SK-N-SH (cell line): ENCODE results near the gene PTDSS2. TPM values are rescaled to one million over a fixed set of nuclear protein-coding genes. Genes with fewer than 3 reads are reported as not detected.

Experiments used
- polyA plus RNA-seq, 3 experiments: library from polyadenylated mRNA; depleted of rRNA; stranded (reverse); fragments of >200 nt; gene quantifications; 2 replicates each; pipeline ENCODE4 v1.2.3, GENCODE V29; 2012
- small RNA-seq, 7 experiments: library from RNA; depleted of rRNA; stranded (forward); fragments of <200 nt; gene quantifications; one replicate each; pipeline ENCODE3, GENCODE V24; 2012

The PTDSS2 gene
- polyA plus RNA-seq, 1 of the 3 experiments (the other 2 are of a cell fraction): 28.6 TPM

Small RNA genes within 50 kb of the gene (small RNA-seq; reads per million reads assigned to genes)
- 0 reads per million in 7 experiments for gene RN7SL838P

Other genes starting within 250 kb of the PTDSS2 start
- gene BET1L, start 242.9 kb upstream of the PTDSS2 start, polyA plus RNA-seq (2012; rRNA removed): 56.9 and 67.5 TPM in 2 replicates
- gene RIC8A, start 242.6 kb upstream of the PTDSS2 start, polyA plus RNA-seq (2012; rRNA removed): 115 and 127 TPM in 2 replicates
- 34.4 and 40.1 TPM in 2 replicates for gene SIRT3, start 213.9 kb upstream of the PTDSS2 start, polyA plus RNA-seq (2012; rRNA removed)
- 196 and 227 TPM in 2 replicates for gene PSMD13, start 213.3 kb upstream of the PTDSS2 start, polyA plus RNA-seq (2012; rRNA removed)
- gene NLRP6, start 171.9 kb upstream of the PTDSS2 start, polyA plus RNA-seq (2012; rRNA removed): not detected in 2 replicates
- 19.9 and 26.5 TPM in 2 replicates for gene PGGHG, start 161.2 kb upstream of the PTDSS2 start, polyA plus RNA-seq (2012; rRNA removed)
- not detected in 2 replicates for gene IFITM5, start 150.8 kb upstream of the PTDSS2 start, polyA plus RNA-seq (2012; rRNA removed)
- gene IFITM2, start 142.5 kb upstream of the PTDSS2 start, polyA plus RNA-seq (2012; rRNA removed): 398 and 518 TPM in 2 replicates
- gene IFITM1, start 136.2 kb upstream of the PTDSS2 start, polyA plus RNA-seq (2012; rRNA removed): 15.3 and 19.4 TPM in 2 replicates
- 229 and 326 TPM in 2 replicates for gene IFITM3, start 129.4 kb upstream of the PTDSS2 start, polyA plus RNA-seq (2012; rRNA removed)
- gene B4GALNT4, start 80.8 kb upstream of the PTDSS2 start, polyA plus RNA-seq (2012; rRNA removed): 58.6 and 66.7 TPM in 2 replicates
- 1.4 and 2.4 TPM in 2 replicates for gene PKP3, start 56.1 kb upstream of the PTDSS2 start, polyA plus RNA-seq (2012; rRNA removed)
- 22.4 and 32.5 TPM in 2 replicates for gene SIGIRR, start 35.3 kb upstream of the PTDSS2 start, polyA plus RNA-seq (2012; rRNA removed)
- gene ANO9, start 8.3 kb upstream of the PTDSS2 start, polyA plus RNA-seq (2012; rRNA removed): 0.06 and 0.12 TPM in 2 replicates
- 135 and 147 TPM in 2 replicates for gene RNH1, start 57.0 kb downstream of the PTDSS2 start, polyA plus RNA-seq (2012; rRNA removed)
- gene HRAS, start 85.3 kb downstream of the PTDSS2 start, polyA plus RNA-seq (2012; rRNA removed): 138 and 217 TPM in 2 replicates
- 1.2 and 1.4 TPM in 2 replicates for gene LRRC56, start 87.2 kb downstream of the PTDSS2 start, polyA plus RNA-seq (2012; rRNA removed)
- gene LMNTD2, start 110.5 kb downstream of the PTDSS2 start, polyA plus RNA-seq (2012; rRNA removed): 2.4 and 2.6 TPM in 2 replicates
- gene RASSF7, start 110.7 kb downstream of the PTDSS2 start, polyA plus RNA-seq (2012; rRNA removed): 19.8 and 24.0 TPM in 2 replicates
- gene PHRF1, start 126.2 kb downstream of the PTDSS2 start, polyA plus RNA-seq (2012; rRNA removed): 18.8 and 22.7 TPM in 2 replicates
- gene IRF7, start 165.7 kb downstream of the PTDSS2 start, polyA plus RNA-seq (2012; rRNA removed): 5.9 and 6.3 TPM in 2 replicates
- not detected in 2 replicates for gene CDHR5, start 174.7 kb downstream of the PTDSS2 start, polyA plus RNA-seq (2012; rRNA removed)
- gene SCT, start 176.9 kb downstream of the PTDSS2 start, polyA plus RNA-seq (2012; rRNA removed): not detected in 2 replicates
- gene DRD4, start 187.0 kb downstream of the PTDSS2 start, polyA plus RNA-seq (2012; rRNA removed): not detected in 2 replicates
- 36.0 and 40.6 TPM in 2 replicates for gene DEAF1, start 244.9 kb downstream of the PTDSS2 start, polyA plus RNA-seq (2012; rRNA removed)
- gene TMEM80, start 245.5 kb downstream of the PTDSS2 start, polyA plus RNA-seq (2012; rRNA removed): 40.4 and 51.0 TPM in 2 replicates